NCI-H1092 (cell line): ENCODE data around the gene ROR2.
A peak's percentile ranks its signal among the peaks of the same experiment; 100 is the strongest.
"Not testable (repeated sequence)": the region's sequence is repeated elsewhere in the genome, so short reads cannot be mapped to it uniquely, and the experiment has no call there.

Experiments
- DNase-seq: peaks from one replicate; lab custom pipeline; 2025; lab: John Stamatoyannopoulos, UW

ROR2 gene

DNA sequence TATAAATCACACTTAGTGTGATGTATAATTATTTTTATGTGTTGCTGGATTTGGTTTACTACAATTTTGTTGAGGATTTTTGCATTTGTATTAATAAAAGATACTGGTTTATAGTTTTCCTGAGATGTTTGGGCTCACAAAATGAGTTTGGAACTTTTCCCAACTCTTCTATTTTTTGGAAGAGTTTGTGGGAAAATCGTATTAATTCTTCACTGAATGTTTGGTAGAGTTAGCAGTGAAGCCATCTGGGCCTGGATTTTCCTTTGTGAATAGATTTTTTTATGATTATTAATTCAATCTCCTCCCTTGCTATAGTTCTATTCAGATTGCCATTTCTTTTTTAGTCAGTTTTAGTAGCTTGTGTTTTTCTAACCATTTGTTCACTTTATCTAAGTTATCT is 324.7 kb downstream of the ROR2 start:
- DNase-seq = no peak

DNA sequence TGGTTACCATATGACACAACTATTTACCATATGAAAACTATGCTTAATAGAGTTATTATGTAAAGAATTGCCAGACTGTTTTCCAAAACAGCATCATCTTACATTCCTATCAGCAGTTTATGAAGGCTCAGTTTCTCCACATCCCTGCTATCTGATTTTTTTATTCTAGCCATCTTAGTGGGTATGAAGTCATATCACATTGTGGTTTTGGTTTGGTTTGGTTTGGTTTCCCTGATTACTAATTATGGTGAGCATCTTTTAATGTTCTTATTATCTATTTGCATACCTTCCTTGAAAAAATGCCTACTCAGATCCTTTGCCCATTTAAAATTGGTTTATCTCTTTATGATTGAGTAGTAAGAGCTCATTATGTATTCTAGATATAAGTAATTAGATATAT is 327.0 kb downstream of the ROR2 start:
- no peak for DNase-seq

DNA sequence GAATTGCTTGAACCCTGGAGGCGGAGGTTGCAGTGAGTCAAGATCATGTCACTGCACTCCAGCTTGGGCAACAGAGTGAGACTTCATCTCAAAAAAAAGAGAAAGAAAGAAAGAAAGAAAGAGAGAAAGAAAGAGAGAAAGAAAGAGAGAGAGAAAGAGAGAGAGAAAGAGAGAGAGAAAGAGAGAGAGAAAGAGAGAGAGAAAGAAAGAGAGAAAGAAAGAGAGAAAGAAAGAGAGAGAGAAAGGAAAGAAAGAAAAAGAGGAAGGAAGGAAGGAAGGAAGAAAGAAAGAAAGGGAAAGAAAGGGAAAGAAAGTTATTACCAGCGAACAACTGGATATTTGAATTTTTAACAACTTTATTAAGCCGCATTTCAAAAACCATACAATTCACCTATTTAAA is 327.9 kb downstream of the ROR2 start:
- not testable (repeated sequence) for DNase-seq

DNA sequence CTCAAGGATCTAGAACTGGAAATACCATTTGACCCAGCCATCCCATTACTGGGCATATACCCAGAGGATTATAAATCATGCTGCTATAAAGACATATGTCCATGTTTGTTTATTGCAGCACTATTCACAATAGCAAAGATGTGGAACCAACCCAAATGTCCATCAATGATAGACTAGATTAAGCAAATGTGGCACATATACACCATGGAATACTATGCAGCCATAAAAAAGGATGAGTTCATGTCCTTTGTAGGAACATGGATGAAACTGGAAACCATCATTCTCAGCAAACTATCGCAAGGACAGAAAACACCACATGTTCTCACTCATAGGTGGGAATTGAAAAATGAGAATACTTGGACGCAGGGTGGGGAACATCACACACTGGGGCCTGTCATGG is 336.0 kb downstream of the ROR2 start:
- DNase-seq = not testable (repeated sequence)

DNA sequence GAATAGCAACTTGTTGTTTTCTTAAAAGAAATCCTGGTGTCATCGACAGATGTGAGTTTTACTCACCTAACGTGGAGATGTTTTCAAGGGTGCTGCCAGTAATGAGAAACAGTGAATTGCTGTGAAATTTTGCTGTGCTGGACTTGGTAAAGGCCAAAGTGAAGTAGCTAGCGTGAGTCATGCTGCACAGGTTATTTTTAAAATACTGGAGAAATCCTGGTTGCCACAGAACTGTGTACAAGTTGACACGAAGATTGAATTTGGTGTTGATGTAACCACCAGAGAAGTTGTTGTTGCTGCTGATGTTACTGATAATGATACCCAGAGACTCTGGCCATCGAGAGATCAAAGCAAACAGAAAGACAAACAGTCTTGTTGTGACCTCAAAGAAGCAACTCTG is 338.4 kb downstream of the ROR2 start:
- no peak for DNase-seq

DNA sequence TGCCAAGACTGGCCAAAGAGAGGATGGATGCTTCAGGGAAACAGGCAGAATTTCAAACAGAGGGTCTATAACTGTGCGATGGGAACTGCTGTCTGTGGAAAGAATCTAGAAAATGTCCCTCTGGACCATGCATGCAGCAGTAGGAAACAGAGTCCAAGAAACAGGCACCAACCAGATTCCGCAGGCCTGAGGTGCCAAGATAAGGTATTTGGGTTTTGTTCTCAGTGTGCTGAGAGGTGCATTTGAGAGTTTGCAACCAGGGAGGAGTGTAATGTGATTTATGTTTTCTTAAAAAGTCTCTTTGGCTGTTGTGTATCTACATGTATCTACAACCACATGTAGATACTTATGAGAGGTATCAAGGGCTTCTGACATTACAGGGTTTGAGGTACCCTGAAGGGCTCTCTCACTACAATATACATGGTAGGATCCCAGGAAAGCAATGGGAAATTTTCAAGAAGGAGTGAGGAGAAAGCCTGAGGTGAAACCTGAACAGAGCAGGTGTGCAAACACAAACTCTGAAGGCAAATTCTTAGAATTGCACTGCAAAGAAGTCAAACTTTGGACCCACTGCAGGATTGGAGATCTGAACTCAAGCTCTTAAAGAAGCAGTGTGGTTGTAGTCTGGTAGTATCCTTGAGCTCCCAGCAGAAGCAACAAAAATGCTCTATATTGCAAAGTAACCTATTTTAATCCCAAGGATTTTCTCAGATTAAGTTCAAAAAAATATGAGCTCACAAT is 343.6 kb downstream of the ROR2 start:
- no peak for DNase-seq

DNA sequence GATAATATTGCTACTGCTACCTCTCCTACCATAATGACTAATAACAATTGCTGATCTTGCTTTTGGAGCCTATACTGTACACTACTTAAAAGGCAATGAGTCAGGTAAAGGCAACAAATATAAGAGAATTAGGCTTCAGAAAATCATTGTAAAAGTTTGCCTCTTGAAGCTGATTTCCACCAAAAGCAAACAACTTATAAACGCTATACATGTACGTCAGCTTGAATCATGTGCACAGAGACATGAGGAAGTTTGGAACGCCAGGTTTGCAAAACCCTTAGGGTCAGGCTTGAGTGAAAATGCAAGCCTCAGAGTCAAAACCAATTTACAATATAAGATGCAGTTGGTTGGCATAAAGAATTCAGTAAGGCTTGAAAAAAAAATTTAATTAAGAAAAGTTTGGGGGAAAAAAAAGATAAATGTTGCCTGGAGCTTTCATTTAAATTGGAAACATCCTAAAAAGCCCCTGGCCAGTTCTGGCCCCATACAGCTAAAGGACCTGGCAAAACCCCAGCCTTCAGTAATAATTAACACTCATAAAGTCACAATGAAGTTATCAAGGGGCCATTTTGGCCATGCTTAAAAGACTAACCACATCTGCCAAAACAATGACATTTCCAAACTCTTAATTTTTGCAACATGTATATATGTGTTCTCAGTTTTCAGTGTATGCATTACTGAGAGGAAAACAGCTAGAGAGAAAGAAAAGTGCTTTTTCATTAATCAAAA is 345.4 kb downstream of the ROR2 start:
- DNase-seq = no peak

DNA sequence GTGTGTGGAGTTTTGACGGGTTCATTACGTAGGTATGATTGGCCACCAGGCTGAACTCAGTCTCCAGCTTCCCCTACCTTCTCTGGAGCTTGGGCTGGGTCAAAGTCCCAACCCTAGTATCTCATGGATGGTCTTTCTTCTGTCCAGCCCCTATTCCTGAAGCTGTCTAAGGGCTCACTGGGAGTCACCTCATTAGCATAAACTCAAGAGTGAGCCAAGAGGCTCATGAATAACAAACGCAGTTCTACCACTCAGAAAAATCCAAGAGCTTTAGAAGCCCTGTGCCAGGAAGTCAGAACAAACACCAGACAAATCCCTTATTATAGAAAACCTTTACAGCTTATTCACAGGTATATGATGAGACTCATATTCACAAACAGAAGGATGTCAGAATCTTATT is 346.1 kb downstream of the ROR2 start:
- no peak for DNase-seq

DNA sequence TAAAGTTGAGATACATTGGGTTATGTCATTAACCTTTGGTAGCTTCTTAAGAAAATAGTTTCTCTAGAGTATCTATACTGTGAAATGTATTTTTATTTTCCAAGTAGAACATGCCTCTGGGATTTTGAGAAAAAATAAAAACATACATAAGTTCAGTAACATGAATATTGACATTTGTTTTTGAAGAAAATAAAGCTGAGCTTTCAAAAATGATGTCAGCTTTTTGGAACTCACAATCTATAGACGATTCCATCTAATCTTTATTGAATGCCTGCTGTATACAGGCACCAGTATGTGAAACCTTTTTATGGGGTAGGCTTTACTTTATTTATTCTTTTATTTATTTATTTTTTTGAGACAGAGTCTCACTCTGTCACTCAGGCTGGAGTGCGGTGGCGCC is 350.5 kb downstream of the ROR2 start:
- no peak for DNase-seq

DNA sequence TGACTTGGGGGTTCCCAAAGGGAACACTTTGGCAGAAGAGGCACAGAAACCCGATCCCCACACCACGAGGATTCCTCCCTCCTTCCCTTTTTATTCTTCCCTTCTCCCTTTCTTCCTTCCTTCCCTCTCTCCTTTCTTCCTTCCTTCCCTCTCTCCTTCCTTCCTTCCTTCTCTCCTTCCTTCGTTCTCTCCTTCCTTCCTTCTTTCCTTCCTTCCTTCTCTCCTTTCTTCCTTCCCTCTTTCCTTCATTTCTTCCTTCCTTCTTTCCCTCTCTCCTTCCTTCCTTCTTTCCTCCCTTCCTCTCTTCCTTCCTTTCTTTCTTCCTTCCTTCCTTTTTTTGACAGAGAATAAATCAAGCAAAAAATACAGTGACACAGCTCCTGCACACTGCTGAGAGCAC is 358.4 kb downstream of the ROR2 start:
- DNase-seq = no peak

DNA sequence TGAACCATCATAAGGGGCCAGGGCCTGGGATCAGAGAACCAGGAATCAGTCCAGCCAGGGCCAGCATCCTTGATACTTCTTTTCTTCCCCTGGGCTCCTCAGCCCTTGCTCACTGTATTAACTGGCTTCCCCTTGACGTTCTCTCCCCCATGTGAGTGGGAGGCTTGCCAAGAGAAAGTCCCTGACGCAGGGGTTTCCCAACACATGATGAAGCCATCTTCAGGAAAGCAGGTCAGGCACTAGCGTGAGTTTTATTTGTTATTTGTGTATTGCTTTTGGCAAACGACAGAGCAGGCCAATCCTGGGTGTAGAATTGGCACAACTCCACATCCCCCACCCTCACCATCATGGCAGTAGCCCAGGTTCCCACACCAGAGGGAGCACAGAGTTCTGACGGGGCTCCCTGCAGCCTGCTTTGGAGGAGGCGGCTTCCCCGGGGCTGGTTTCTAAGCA is 360.9 kb downstream of the ROR2 start:
- peak; percentile 52 for DNase-seq

DNA sequence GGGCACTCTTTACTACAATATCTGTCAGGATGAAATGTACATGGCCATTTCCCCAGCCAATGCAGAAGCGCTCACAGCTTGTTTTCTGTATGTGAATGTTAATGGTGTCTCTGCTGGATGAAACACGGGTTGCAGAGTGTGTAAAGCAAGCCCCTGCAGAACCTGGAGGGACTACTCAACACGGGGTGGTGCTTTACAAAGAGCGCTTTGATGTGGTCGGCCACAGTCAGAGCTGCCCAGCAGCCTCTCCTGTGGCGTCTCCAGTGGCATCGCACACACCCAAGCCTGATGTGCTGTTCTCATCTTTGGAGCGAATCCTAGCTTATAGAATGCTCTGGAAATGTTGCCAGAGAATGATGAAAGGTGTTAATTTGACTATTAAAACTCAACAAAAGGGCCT is 363.7 kb downstream of the ROR2 start:
- DNase-seq = no peak

DNA sequence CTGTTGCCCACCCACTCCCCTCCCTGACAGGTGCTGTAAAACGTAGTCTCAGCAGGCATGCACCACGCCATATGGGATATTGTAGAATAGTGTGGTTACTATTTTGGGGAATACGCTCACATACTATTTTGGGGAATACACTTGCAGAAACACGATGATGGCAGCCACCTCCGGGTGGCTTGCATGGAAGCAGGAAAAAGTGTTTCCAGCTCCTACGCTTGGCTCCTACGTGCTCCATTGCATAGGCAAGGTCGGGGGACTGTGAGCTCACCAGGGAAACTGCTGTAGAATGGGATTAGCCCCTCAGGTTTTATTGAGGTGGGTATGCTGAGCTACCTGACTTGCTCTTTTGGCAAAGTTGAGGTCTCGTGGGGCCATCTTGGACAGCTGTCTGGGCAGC is 366.1 kb downstream of the ROR2 start:
- DNase-seq = no peak

DNA sequence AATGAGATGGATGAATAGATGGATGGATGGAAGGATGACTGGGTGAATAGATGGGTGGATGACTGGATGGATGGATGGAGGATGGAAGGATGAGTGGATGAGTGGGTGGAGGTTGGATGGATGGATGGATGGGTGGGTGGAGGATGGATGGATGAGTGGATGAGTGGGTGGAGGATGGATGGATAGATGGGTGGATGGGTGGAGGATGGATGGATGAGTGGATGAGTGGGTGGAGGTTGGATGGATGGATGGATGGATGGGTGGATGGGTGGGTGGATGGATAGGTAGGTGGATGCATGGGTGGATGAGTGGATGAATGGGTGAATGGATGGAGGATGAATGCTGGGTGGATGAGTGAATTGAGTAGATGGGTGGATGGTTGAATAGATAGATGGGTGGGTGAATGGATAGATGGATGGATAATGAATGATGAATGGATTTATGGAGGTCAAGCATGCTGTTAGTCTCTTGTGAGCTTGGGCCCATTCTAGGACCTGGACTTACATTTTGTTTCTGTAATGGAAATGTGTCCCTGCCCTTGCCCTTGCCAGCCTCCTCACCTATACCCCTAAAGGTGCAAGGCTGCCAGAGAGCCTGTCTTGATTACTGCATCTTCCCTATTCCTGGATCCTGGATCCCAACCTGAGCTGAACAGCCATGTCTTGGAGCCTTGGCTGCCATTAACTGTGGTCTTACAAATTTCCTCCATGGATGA is 366.7 kb downstream of the ROR2 start:
- DNase-seq = no peak

DNA sequence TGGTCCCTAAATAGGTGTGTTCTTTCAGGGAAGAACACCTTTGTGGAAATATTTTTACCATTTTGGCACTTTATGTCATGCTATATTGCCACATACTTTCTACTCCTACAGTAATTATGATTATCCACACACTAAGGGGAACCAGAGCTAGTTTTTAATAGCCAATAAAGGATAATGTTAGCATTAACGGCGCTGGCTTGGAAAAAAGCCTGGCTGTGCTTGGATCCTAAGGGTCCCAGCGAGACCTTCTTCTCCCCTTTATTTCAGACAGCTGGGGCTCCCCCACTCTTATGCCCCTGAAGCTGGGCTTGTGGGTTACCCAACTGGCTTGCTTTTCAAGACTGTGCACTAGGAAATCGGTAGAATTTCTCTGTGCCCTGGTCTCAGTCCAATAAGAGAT is 367.8 kb downstream of the ROR2 start:
- no peak for DNase-seq

DNA sequence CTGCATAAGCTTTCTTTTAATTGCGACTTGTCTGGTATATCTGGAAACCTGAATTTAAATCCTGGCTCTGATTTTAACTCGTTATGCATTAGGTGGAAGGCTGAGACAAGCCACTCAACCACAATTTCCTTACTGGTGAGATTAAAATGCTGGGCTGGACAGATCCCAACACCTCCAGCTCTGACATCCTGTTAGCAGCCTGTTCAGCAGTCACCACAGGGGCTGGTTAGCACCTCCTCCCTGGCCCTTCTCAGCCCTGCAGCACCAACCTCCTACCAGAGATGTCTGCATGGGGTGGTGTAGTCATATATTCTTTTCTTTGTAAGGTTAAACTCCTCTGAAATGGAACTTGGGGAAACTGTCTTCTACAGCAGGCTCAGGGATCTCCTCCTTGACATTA is 369.9 kb downstream of the ROR2 start:
- DNase-seq = no peak

DNA sequence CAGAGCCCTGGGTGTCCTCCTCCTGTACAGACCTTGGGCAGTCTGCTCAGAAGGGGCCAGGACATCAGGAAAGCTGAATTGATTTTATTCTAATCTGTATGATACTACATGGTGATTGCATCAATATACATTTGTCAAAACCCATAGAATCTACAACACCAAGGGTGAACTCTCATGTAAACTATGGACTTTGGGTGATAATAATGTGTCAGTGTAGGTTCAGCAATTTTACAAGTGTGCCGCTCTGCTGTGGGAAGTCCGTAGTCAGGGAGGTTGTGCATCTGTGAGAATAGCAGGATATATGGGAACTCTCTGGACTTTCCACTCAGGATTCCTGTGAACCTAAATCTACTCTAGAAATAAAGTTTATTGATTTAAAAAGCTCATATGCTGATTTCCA is 371.1 kb downstream of the ROR2 start:
- no peak for DNase-seq

DNA sequence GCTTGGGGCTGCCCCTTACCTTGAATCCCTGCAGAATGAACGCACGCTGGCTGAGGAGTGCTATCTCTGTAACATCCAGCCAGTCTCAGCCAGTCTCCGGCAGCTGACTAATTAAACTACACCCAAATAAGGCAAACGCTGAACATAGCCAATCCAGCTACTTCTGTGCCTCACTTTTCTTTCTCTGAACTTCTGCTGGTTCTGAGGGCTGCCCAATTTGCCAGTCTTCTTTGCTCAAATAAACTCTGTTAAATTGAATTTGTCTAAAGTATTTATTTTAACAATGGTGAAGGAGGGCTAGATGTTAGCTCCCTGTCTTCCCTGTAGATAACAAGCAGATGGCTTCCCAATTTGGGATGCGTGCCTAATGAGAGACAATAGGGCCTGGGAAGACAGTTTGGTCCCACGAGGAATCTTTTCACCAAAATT is 372.4 kb downstream of the ROR2 start:
- DNase-seq = no peak

DNA sequence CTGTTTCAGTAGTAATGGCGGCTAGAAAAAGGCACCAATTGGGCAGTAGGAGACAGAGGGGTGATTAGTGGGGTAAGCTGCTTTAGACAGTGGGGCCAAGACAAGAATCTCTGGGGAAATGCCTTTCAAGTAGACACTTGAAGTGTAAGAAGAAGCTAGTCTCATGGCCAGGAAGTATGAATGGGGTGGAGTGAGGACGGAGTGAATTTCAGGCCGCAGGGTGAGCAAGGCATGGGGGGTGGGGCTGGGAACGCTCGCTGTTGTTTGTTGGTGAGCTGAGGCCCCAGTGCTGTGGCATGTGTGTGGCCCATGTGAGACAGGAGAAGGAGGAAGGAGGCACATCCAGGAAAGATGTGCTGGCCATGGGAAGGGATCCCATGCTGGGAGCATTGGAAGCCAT is 377.2 kb downstream of the ROR2 start:
- no peak for DNase-seq

DNA sequence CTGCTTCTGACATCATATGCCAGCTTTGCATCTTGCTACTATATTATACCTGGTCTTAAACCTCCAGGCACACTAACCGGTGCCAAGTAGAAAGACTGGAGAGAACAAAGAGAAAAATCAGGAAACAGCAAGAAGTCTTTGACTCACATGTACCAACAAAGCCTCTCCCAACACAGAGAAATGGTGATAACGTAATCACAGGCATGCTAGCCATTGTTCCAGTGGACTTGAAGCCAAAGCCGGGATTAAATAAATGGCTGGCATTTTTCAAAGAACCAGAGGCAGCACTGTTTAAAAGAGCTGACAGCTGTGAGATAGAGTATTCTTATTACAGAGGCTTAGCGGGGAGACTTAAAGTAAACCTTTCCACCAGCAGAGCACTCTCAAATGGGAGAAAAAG is 378.0 kb downstream of the ROR2 start:
- DNase-seq = no peak

DNA sequence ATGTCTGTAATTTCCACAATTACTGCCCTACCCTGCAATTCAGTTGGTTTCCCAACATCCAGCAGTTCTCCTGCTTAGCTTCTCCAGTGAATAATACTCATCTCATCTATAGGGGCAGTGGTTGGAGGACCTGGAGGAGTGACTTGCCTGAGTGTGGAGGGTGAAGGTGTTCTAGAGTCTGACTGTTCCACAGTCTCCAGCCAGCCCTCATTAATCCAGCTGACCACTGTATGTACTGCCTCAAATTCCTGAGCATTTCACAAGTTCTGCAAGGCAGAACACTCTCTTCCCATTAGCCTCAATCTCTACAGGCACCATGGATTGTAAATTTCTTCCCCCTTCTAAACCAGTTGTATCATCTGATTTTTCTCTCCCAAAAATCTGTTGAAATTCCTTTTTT is 379.0 kb downstream of the ROR2 start:
- no peak for DNase-seq

DNA sequence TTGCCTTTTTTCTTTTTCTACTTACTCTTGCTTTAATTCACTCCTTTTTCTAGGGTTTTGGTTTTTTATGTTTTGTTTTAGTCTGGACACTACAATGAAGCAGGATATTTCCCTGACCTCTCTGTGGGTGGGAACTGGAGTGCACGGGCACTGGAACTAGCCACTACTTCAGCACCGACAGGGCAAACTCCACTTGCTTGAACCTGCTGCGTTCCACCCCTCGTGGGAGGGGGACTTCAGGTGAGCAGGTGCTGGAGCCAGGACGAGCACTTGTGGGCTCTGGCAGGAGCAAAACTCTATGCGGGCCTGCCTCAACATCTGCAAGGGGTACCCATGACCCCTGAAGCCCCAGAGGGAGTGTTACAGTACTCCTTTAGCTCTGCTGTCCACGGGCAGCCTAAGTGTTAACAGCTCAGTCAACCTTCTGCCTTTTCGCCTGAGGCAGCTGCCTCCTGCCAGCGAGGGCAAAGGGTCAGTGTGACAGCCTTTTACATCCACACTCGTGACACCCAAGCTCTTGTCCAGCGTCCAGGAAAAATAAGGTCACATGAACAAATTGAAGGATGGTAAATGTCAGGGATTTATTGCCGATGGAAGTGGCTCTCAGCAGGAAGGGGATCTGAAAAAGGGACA is 382.3 kb downstream of the ROR2 start:
- no peak for DNase-seq
